Esophagus squamous epithelium (tissue), 4 donors: ENCODE measurements around the gene TUT1.

ENCODE experiments used
- CTCF ChIP-seq, 6 experiments: fragments of 450-650 bp in 4 of 6; fragments of 200-600 bp in 2 of 6; sonication (generic) in 2 of 6; IDR thresholded peaks; one replicate each; pipeline ENCODE4 v1.5.1; 2016 to 2019; ENCODE audit warnings: antibody characterized with exemption in 6 of 6, mild to moderate bottlenecking in 4 of 6, moderate library complexity in 4 of 6
- POLR2A ChIP-seq, 4 donors: fragments of 450-650 bp; IDR thresholded peaks; one replicate each; pipeline ENCODE4 v1.6.1; 2017; ENCODE audit warnings: antibody characterized with exemption in 4 of 4, mild to moderate bottlenecking in 4 of 4, moderate library complexity in 3 of 4

GRCh38 chr11:62544581-62545436 is 46.5 kb downstream of the TUT1 start:
- TF ChIP-seq CTCF (IDR thresholded peaks at IDR 0.05) (no peak), POLR2A (IDR thresholded peaks at IDR 0.05) (no peak)
